ENCODE measurements around the gene OPN5.

OPN5 gene

GRCh38 chr6:47862731-47863130, 80.9 kb downstream of the OPN5 start:
- DNase-seq (ENCODE audit: low read depth), result no peak

DNA sequence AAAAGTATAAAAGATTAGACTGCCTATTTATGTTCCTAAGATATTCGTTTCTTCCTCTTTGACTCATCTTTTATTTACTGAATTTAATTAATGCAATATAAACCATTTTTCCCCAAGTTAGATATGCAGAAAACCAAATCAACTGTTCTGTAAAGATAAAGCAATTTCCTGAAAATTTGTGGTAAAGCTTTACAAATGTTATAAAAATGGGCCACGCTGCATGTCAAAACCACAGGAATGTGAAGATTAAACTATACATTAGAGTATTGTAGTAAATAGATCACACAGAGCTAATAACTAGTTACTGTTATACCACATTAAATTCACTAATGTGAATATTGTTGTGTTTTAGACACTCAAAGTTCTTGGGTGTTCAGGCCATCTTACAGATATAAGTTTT, 83.4 kb downstream of the OPN5 start:
- DNase-seq (ENCODE audit: low read depth), result no peak

GRCh38 chr6:47875593-47875992, 93.8 kb downstream of the OPN5 start:
- no peak for DNase-seq (ENCODE audit: low read depth)

Measured in GM04503 (cell line).